WTC11 (cell line): ENCODE results near the gene FHOD3. TPM values are rescaled to one million over a fixed set of nuclear protein-coding genes. Genes with fewer than 3 reads are reported as not detected.

Source experiments
- ATAC-seq: fragments of 200-7000 bp; cut with Tn5 transposase; 2 replicates; pipeline ENCODE4 v1.10.0; 2021; ENCODE audit warnings: mild to moderate bottlenecking, moderate library complexity
- CTCF ChIA-PET: fragments of 300-600 bp; sonication (Branson Sonifier 250); formaldehyde crosslinking; loops from one replicate; lab custom pipeline; 2021; ENCODE audit warnings: antibody characterized with exemption; lab: Charles Lee
- POLR2A ChIA-PET: fragments of 350-600 bp; sonication (Branson Sonifier 250); formaldehyde crosslinking; loops from one replicate; lab custom pipeline; 2021; ENCODE audit warnings: antibody characterized with exemption; lab: Charles Lee
- DNase-seq: peaks from one replicate; pipeline ENCODE4 v3.0.0; 2021; ENCODE audit warnings: low spot score
- H3K27ac Mint-ChIP-seq: 2 replicates; pipeline ENCODE4 v1.8.0; 2021; ENCODE audit warnings: mixed read lengths
- H3K27me3 Mint-ChIP-seq: 2 replicates; pipeline ENCODE4 v1.8.0; 2021; ENCODE audit warnings: low read depth, mild to moderate bottlenecking, moderate library complexity, mixed read lengths
- H3K36me3 Mint-ChIP-seq: 2 replicates; pipeline ENCODE4 v1.8.0; 2021; ENCODE audit warnings: mixed read lengths
- H3K4me1 Mint-ChIP-seq: 2 replicates; pipeline ENCODE4 v1.8.0; 2022; ENCODE audit warnings: mixed read lengths
- H3K4me3 Mint-ChIP-seq: 2 replicates; pipeline ENCODE4 v1.8.0; 2021; ENCODE audit warnings: mild to moderate bottlenecking, moderate library complexity, mixed read lengths
- H3K9me3 Mint-ChIP-seq: 2 replicates; pipeline ENCODE4 v1.8.0; 2021; ENCODE audit warnings: mixed read lengths
- CBFB ChIP-seq: sonication (generic); formaldehyde crosslinking; IDR thresholded peaks from 2 replicates; pipeline ENCODE4 v1.8.1; 2022; ENCODE audit warnings: mild to moderate bottlenecking, low read depth, missing genetic modification reagents
- GTF2I ChIP-seq: fragments of 250-450 bp; sonication (Bioruptor Pico); conservative IDR thresholded peaks from 2 replicates; pipeline ENCODE4 v1.4.0; 2021; ENCODE audit warnings: mild to moderate bottlenecking
- MXD4 ChIP-seq: fragments of 250-450 bp; sonication (Bioruptor Pico); IDR thresholded peaks from 2 replicates; pipeline ENCODE4 v1.8.0; 2021; ENCODE audit warnings: mild to moderate bottlenecking, moderate library complexity, borderline replicate concordance
- NR2C2 ChIP-seq: sonication (generic); formaldehyde crosslinking; IDR thresholded peaks from 2 replicates; pipeline ENCODE4 v1.8.0; 2022; ENCODE audit warnings: mild to moderate bottlenecking, missing genetic modification reagents
- NR3C1 ChIP-seq: sonication (generic); formaldehyde crosslinking; conservative IDR thresholded peaks from 2 replicates; pipeline ENCODE4 v1.8.1; 2023; ENCODE audit warnings: low read depth, mild to moderate bottlenecking, missing genetic modification reagents
- ZNF138 ChIP-seq: sonication (generic); formaldehyde crosslinking; conservative IDR thresholded peaks from 2 replicates; pipeline ENCODE4 v1.8.1; 2022; ENCODE audit warnings: mild to moderate bottlenecking, moderate library complexity, missing genetic modification reagents
- ZNF396 ChIP-seq: fragments of 250-450 bp; sonication (Bioruptor Pico); IDR thresholded peaks from 2 replicates; pipeline ENCODE4 v1.8.0; 2021; ENCODE audit warnings: mild to moderate bottlenecking, moderate library complexity, borderline replicate concordance
- total RNA-seq: library from RNA; stranded (reverse); gene quantifications from 3 replicates; pipeline ENCODE4 v1.2.3, GENCODE V29; 2021
- TF ChIP-seq, protein P1 (sequence below): sonication (generic); formaldehyde crosslinking; IDR thresholded peaks from 2 replicates; pipeline ENCODE4 v1.8.0; 2022; ENCODE audit warnings: mild to moderate bottlenecking, missing genetic modification reagents
- TF ChIP-seq, protein P2 (sequence below): sonication (generic); formaldehyde crosslinking; IDR thresholded peaks from 2 replicates; pipeline ENCODE4 v1.8.1; 2022; ENCODE audit warnings: mild to moderate bottlenecking, moderate library complexity, missing genetic modification reagents
- TF ChIP-seq, protein P3 (sequence below): fragments of 250-450 bp; sonication (Bioruptor Pico); IDR thresholded peaks from 2 replicates; pipeline ENCODE4 v1.9.0; 2021; ENCODE audit warnings: mild to moderate bottlenecking, borderline replicate concordance
- TF ChIP-seq, protein P4 (sequence below): sonication (generic); formaldehyde crosslinking; conservative IDR thresholded peaks from 2 replicates; pipeline ENCODE4 v1.8.1; 2022; ENCODE audit warnings: mild to moderate bottlenecking, missing genetic modification reagents
- TF ChIP-seq, protein P5 (sequence below): sonication (generic); formaldehyde crosslinking; IDR thresholded peaks from 2 replicates; pipeline ENCODE4 v1.8.1; 2022; ENCODE audit warnings: mild to moderate bottlenecking, missing genetic modification reagents, moderate library complexity, borderline replicate concordance
- TF ChIP-seq, protein P6 (sequence below): sonication (generic); formaldehyde crosslinking; IDR thresholded peaks from 2 replicates; pipeline ENCODE4 v1.8.0; 2023; ENCODE audit warnings: missing genetic modification reagents, mild to moderate bottlenecking, borderline replicate concordance

Gene FHOD3
- total RNA-seq, 1 experiment from 2014 or later: 3.8 TPM

DNA sequence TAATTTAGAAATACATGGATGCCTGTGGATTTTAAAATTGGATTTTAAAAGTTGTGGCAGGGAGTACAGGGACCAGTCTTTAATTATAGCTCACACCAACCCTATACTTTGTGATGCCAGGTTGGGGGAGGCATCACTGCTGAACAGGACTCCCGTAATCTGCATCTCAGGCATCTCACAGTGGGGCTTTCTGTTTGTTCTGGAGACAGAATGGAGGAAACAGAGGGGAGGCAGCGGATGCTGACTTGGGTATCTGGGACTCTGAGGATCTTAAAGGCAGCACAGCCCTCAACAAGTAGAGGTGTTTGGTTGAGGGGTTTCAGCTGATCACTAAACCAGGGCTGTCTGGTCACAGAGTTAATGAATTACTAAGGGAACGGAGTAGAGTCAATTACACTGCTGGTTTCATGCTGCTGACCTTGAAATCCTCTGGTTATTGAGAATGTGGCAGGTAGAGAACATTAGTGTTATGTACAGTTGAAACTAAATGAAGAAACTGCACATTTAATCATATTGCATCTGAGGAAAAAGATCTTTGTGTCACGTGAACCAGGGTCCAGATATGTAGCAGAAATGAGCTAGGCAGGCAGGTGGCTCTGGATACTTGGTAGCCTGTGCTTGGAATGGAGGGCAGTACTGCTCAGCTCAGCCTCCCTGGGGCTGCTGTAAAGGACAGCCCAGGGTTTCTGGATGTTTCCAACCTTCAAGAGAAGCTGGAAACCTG, 40.3 kb downstream of the FHOD3 start:
- H3K9me3 Mint-ChIP-seq: peaks cover 22% of the 10 kb centered on the region
- POLR2A ChIA-PET: no interaction called here
- H3K4me3 Mint-ChIP-seq: no peak overlapping the region
- TF ChIP-seq, protein P1, sequence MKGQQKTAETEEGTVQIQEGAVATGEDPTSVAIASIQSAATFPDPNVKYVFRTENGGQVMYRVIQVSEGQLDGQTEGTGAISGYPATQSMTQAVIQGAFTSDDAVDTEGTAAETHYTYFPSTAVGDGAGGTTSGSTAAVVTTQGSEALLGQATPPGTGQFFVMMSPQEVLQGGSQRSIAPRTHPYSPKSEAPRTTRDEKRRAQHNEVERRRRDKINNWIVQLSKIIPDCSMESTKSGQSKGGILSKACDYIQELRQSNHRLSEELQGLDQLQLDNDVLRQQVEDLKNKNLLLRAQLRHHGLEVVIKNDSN (CRISPR knock-in tag): no peak
- TF ChIP-seq, protein P2, sequence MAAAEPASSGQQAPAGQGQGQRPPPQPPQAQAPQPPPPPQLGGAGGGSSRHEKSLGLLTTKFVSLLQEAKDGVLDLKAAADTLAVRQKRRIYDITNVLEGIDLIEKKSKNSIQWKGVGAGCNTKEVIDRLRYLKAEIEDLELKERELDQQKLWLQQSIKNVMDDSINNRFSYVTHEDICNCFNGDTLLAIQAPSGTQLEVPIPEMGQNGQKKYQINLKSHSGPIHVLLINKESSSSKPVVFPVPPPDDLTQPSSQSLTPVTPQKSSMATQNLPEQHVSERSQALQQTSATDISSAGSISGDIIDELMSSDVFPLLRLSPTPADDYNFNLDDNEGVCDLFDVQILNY: no peak
- TF ChIP-seq NR2C2 (CRISPR knock-in tag) (no peak), NR3C1 (CRISPR knock-in tag) (no peak), ZNF396 (no peak), MXD4 (CRISPR knock-in tag) (no peak)
- H3K27me3 Mint-ChIP-seq: no peaks in the 10 kb centered on the region
- H3K4me1 Mint-ChIP-seq: peaks cover 6% of the 10 kb centered on the region
- DNase-seq (no peak), ATAC-seq (peak; percentile 39)
- H3K36me3 Mint-ChIP-seq: peaks cover 3% of the 10 kb centered on the region; the same call in 1 of the 2 replicates
- CTCF ChIA-PET: interaction anchor here (1.0 to 1.5 kb wide), 2 partner anchors 54 to 149 kb away, joined by 3 read pairs; no protein-coding TSS in a partner anchor
- no peak overlapping the region for H3K27ac Mint-ChIP-seq

DNA sequence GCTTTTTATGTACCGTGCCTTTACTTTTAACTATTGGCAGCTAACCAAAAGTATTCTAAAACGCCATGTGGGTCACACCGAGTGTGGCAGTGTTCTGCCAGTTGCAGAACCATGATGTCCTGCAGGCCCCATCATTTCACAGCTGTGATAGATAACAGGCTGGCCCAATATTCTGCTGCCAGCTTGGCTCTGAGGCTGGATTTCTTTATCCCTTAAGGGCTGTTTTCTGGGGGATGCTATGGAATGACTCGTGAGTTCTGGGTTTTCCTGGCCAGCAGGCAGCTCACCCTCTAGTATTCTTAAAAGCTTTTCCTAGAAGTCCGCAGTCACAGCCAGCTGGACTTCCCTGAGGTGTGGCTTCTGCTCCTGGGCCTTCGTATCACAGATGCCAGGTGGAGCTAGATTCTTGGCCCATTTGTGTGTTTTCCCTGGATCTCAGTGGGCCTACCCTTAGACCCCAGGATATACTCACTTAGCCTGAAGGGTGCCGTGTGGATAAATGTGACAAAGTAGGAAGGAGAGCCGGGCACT, 41.0 kb downstream of the FHOD3 start:
- DNase-seq: no peak

DNA sequence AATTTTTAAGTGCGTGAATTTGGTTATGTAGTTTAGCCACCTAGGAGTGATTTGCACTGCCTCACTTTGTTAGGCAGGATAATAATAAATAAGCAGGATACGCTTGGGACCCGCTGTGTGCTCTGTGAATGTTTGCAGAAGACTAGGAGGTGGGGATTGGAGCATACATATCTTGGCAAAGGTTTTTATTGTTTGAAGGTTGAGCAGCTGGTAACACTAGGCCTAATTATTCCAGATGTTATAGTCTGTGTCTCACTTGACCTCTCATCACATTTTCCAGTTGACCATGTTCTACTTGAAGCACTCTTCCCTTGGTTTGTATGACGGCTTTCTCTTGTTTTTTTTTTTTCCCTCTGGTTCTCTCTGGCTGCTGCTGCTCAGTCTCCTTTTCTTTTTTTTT, 42.7 kb downstream of the FHOD3 start:
- no peaks in the 10 kb centered on the region for H3K27me3 Mint-ChIP-seq
- no peak for DNase-seq
- H3K4me3 Mint-ChIP-seq: no peak overlapping the region
- peaks cover 3% of the 10 kb centered on the region; the same call in 1 of the 2 replicates for H3K36me3 Mint-ChIP-seq
- no peak for ATAC-seq
- POLR2A ChIA-PET: no interaction called here
- no peak overlapping the region for H3K27ac Mint-ChIP-seq
- H3K9me3 Mint-ChIP-seq: peaks cover 22% of the 10 kb centered on the region
- H3K4me1 Mint-ChIP-seq: peaks cover 6% of the 10 kb centered on the region
- TF ChIP-seq, protein P3, sequence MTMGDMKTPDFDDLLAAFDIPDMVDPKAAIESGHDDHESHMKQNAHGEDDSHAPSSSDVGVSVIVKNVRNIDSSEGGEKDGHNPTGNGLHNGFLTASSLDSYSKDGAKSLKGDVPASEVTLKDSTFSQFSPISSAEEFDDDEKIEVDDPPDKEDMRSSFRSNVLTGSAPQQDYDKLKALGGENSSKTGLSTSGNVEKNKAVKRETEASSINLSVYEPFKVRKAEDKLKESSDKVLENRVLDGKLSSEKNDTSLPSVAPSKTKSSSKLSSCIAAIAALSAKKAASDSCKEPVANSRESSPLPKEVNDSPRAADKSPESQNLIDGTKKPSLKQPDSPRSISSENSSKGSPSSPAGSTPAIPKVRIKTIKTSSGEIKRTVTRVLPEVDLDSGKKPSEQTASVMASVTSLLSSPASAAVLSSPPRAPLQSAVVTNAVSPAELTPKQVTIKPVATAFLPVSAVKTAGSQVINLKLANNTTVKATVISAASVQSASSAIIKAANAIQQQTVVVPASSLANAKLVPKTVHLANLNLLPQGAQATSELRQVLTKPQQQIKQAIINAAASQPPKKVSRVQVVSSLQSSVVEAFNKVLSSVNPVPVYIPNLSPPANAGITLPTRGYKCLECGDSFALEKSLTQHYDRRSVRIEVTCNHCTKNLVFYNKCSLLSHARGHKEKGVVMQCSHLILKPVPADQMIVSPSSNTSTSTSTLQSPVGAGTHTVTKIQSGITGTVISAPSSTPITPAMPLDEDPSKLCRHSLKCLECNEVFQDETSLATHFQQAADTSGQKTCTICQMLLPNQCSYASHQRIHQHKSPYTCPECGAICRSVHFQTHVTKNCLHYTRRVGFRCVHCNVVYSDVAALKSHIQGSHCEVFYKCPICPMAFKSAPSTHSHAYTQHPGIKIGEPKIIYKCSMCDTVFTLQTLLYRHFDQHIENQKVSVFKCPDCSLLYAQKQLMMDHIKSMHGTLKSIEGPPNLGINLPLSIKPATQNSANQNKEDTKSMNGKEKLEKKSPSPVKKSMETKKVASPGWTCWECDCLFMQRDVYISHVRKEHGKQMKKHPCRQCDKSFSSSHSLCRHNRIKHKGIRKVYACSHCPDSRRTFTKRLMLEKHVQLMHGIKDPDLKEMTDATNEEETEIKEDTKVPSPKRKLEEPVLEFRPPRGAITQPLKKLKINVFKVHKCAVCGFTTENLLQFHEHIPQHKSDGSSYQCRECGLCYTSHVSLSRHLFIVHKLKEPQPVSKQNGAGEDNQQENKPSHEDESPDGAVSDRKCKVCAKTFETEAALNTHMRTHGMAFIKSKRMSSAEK (CRISPR knock-in tag): no peak
- TF ChIP-seq, protein P4, sequence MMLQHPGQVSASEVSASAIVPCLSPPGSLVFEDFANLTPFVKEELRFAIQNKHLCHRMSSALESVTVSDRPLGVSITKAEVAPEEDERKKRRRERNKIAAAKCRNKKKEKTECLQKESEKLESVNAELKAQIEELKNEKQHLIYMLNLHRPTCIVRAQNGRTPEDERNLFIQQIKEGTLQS (CRISPR knock-in tag): no peak
- CTCF ChIA-PET: no interaction called here

More for the DNA sequence above, 41.0 kb downstream of the FHOD3 start:
- ChIA-PET CTCF (interaction anchor here (1.0 to 1.5 kb wide), 2 partner anchors 54 to 150 kb away, joined by 3 read pairs; no protein-coding TSS in a partner anchor), POLR2A (no interaction called here)
- Mint-ChIP-seq H3K9me3 (peaks cover 22% of the 10 kb centered on the region), H3K4me1 (peaks cover 6% of the 10 kb centered on the region), H3K36me3 (peaks cover 3% of the 10 kb centered on the region; the same call in 1 of the 2 replicates), H3K4me3 (no peak overlapping the region), H3K27me3 (no peaks in the 10 kb centered on the region), H3K27ac (no peak overlapping the region)
- no peak for TF ChIP-seq GTF2I (CRISPR knock-in tag)
- ATAC-seq: no peak

DNA sequence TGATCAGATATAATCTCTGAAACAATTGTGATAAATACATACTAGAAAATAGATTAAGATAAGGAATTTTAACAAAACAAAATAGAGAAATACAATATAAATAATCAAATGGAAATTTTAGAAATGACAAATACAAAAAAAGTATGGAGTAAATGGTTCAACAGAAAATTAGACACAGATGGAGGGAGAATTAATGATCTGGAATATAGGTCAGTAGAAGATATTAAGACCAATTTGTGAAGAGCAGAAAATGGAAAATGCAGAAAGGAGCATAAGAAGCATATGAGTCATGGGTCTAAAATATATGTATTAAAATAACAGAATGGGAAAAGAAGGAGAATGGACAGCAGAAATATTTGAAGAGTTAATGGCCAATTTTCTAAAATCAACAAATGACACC, 44.4 kb downstream of the FHOD3 start:
- Mint-ChIP-seq H3K36me3 (peaks cover 3% of the 10 kb centered on the region; the same call in 1 of the 2 replicates), H3K4me1 (peaks cover 6% of the 10 kb centered on the region), H3K9me3 (peaks cover 22% of the 10 kb centered on the region), H3K4me3 (no peak overlapping the region), H3K27me3 (no peaks in the 10 kb centered on the region; the same call in 1 of the 2 replicates), H3K27ac (no peak overlapping the region)
- ATAC-seq (no peak), DNase-seq (no peak)
- CTCF ChIA-PET: no interaction called here
- POLR2A ChIA-PET: no interaction called here
- TF ChIP-seq NR3C1 (CRISPR knock-in tag) (no peak), CBFB (CRISPR knock-in tag) (no peak), GTF2I (CRISPR knock-in tag) (no peak), ZNF138 (no peak)
- TF ChIP-seq, protein P5, sequence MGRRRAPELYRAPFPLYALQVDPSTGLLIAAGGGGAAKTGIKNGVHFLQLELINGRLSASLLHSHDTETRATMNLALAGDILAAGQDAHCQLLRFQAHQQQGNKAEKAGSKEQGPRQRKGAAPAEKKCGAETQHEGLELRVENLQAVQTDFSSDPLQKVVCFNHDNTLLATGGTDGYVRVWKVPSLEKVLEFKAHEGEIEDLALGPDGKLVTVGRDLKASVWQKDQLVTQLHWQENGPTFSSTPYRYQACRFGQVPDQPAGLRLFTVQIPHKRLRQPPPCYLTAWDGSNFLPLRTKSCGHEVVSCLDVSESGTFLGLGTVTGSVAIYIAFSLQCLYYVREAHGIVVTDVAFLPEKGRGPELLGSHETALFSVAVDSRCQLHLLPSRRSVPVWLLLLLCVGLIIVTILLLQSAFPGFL (CRISPR knock-in tag): no peak
- TF ChIP-seq, protein P6, sequence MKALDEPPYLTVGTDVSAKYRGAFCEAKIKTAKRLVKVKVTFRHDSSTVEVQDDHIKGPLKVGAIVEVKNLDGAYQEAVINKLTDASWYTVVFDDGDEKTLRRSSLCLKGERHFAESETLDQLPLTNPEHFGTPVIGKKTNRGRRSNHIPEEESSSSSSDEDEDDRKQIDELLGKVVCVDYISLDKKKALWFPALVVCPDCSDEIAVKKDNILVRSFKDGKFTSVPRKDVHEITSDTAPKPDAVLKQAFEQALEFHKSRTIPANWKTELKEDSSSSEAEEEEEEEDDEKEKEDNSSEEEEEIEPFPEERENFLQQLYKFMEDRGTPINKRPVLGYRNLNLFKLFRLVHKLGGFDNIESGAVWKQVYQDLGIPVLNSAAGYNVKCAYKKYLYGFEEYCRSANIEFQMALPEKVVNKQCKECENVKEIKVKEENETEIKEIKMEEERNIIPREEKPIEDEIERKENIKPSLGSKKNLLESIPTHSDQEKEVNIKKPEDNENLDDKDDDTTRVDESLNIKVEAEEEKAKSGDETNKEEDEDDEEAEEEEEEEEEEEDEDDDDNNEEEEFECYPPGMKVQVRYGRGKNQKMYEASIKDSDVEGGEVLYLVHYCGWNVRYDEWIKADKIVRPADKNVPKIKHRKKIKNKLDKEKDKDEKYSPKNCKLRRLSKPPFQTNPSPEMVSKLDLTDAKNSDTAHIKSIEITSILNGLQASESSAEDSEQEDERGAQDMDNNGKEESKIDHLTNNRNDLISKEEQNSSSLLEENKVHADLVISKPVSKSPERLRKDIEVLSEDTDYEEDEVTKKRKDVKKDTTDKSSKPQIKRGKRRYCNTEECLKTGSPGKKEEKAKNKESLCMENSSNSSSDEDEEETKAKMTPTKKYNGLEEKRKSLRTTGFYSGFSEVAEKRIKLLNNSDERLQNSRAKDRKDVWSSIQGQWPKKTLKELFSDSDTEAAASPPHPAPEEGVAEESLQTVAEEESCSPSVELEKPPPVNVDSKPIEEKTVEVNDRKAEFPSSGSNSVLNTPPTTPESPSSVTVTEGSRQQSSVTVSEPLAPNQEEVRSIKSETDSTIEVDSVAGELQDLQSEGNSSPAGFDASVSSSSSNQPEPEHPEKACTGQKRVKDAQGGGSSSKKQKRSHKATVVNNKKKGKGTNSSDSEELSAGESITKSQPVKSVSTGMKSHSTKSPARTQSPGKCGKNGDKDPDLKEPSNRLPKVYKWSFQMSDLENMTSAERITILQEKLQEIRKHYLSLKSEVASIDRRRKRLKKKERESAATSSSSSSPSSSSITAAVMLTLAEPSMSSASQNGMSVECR (CRISPR knock-in tag): no peak
